HG03571 (cell line): ENCODE measurements around the gene AHCYL1.

Source experiments
- ATAC-seq: cut with Tn5 transposase; IDR thresholded peaks from one replicate; pipeline ENCODE4 v1.9.1; 2021; ENCODE audit not compliant: unreplicated experiment

The AHCYL1 gene

DNA sequence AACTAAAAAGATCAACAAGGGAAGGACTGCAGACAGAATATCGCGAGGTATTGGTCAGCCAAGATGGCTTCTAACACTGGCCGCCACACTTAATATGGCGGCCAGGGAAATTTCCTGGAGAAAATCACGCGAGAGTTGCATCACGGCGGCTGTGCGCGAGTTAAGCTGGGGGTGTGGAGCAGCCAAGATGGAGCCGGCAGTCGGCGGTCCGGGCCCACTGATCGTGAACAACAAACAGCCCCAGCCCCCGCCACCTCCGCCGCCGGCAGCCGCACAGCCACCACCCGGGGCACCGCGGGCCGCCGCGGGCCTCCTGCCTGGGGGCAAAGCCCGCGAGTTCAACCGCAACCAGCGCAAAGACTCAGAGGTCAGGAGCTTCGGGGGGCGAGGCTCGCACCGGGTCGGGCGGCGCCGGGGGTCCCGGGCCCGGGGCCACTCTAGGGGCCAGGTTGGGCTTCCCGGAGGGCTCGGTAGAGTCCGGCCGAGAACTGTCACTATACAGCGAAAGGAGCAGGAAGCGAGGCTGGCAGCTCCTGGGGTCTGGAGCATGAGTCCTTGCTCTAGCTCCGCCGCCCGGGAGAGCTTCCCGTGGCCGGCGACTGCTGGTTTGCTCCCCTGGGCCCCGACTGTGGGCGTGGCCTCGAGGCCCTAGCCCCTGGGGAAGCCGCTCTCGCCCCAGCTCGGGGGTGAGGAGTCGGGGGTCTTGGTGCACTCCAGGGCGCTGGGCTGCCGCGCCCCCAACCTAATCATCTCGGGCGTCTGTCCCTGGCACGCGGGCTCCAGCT, 50.1 kb downstream of the AHCYL1 start, which contains the start of gene STRIP1:
Gene STRIP1, plus strand, starts transcription at position 174 of the 785 bp plus-strand sequence. Its CDS starts 14 bp downstream, at position 188.
- ATAC-seq: peak; percentile 76

- ATAC-seq: no peak
Measured at GRCh38 chr1:110035236-110035752, 50.7 kb downstream of the AHCYL1 start.

DNA sequence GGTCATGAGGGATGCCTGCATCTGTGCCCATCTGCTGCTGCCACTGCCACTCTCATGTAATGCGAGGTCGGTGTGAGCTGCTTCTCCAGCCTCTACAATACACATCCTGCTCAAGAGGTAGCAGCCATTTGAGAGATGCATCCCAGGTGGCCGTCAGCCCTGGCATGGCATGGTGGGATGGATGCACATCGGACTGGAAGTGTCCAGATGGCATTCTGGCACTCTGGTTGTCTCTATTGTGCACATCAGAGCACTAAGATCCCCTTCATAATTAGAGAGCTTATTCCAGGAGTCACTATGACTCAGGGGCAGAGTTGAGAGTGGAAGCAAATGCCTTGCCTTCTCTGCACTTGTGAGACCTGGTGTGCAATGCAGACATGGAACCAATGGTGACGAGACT, 53.7 kb downstream of the AHCYL1 start:
- no peak for ATAC-seq

- no peak for ATAC-seq
Measured at GRCh38 chr1:110039641-110040040, 55.1 kb downstream of the AHCYL1 start.

DNA sequence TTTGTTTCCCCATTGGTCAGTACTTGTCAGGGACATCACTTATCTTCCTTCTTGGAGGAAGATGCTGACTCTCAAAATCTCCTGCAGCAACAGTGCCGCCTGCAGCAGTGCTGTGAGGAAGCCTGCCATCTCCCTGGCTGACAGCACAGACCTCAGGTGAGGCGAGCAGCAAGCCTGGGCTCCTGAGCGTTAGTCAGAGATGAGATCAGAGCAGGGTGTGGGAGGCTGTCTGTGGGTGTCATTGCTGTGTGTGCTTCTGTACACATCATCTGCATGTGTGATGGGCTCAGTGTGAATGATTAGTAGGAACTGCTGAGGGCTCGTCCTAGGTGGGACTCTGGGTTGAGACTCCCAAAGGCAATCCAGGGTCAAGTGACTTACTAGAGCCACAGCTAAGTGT, 56.0 kb downstream of the AHCYL1 start:
- no peak for ATAC-seq

- no peak for ATAC-seq
Measured at GRCh38 chr1:110043016-110043415, 58.5 kb downstream of the AHCYL1 start.

DNA sequence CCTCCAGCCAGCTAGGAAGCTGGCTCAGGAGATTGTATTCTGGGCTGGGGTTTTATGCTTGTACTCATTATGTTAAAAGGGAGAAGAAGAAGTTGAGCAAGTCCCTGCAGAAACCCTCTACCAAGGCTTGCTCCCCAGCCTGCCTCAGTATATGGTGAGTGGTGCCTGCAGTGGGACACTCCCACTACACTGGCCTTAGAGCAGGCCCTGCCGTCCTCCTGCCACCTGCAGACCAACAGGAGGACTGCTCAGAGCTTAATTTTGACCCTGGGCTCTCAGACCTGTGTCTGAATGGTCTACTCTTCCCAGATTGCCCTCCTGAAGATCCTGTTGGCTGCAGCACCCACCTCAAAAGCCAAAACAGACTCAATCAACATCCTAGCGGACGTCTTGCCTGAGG, 62.9 kb downstream of the AHCYL1 start:
- no peak for ATAC-seq

DNA sequence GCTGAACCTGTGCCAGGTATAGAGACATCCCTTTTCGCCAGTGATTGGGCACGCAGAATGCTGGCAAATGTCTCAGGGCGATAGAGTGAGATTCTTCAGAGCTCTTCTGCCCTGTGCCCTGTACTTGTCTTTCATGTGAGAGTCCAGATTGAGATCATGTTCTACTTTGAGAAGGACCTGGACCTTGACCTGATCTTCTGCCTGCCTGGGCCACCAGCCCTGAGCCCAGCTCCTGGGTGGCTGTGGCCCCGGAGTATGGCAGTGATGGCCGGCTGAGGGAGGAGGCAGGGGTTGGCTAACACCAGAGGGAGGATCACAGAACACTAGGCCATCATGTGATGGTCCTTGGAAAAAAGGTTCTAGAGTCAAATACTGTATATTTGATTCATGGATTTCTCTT, 63.7 kb downstream of the AHCYL1 start:
- no peak for ATAC-seq

- ATAC-seq: no peak
Measured at GRCh38 chr1:110048923-110049601, 64.5 kb downstream of the AHCYL1 start.

GRCh38 chr1:110049801-110050601, 65.4 kb downstream of the AHCYL1 start:
- ATAC-seq: no peak

- ATAC-seq: no peak
Measured at GRCh38 chr1:110050602-110051261, 66.2 kb downstream of the AHCYL1 start.

- ATAC-seq: no peak
Measured at GRCh38 chr1:110051262-110051648, 66.7 kb downstream of the AHCYL1 start.

GRCh38 chr1:110053552-110054428, 69.2 kb downstream of the AHCYL1 start:
- ATAC-seq: no peak

GRCh38 chr1:110055493-110056284, 71.1 kb downstream of the AHCYL1 start:
- ATAC-seq: no peak

DNA sequence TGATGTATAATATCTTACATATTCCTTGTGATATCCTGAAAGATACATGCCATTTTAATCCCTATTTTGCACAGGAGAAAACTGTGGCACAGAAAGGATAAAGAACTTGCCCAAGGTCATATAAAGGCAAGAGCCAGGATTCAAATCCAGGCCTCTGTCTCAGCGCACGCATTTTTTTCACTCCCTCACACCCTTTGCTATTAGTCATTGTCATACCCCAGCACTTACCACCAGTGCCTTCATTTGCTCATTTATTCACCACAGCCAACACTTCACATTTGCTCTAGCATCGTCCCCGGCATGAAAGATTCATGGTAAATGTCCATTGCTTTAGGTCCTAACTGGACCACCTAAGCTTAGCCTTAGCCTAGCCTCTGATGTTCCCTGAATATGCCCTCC, 71.7 kb downstream of the AHCYL1 start:
- ATAC-seq: no peak

DNA sequence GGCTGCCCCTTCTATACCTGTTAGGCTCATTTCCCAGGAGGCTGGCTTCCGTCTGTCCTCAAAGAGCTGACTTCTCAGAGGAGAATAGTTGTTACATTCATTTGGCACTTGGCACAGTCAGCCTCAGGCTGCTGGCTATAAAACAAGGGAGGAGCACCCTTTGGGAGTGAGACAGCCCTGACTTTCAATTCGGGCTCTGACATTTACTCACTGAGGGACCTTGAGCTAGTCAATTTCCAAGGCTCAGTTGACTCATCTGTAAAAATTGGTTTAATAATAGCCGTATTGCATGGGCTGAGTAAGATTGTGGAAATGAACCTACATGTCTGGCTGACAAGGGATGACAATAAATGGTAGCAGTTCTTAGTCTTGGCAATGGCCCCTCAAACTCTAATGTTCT, 72.2 kb downstream of the AHCYL1 start:
- ATAC-seq: no peak

DNA sequence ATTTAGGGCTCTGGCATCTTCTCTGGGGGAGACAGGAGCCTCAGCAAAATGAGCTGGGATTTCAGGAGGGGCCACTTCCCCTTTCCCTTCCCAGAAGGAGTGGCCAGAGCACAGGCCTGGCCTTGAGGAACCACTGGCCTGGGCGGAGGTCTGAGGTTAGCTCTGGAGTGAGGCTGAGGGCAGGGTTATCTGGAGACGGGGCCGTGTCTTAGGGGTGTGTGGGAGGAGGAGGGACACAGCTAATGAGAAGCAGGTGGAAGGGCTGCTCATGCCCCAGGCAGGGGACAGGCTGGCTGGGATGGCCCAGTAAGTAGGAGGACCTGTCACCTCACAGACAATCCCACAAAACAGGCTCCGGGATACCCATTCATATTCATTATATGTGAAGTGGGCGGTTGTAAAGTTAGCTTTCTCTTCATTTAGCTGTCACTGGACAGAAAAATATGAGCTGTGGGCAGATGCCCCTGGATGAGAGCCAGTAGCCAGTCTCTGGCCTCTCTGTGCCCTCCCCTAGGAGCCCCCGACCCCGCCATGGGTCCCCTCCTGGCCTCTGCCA, 73.5 kb downstream of the AHCYL1 start:
- no peak for ATAC-seq

DNA sequence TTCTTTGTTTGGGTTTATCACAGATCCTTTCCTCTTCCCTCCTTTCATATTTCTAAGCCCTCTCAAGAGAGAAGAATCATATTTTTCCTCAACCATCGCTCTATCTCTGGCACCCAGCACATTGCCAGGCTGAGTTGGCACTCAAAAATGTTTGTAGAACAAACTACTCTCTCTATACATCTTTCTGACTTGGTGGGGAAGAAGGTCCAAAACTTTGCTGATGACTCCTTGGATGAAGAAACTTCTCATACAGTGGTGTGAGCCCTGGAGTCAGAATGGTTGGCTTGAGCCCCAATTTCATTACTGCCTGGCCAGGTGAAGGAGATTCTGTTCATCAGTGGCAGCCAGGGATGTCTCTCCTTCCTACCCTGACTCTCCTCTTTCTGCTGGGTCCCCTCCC, 74.0 kb downstream of the AHCYL1 start:
- ATAC-seq: no peak
